Measurements from ENCODE around the gene WWC1.
"Not testable (repeated sequence)": the region's sequence is repeated elsewhere in the genome, so short reads cannot be mapped to it uniquely, and the experiment has no call there.

Gene WWC1

GRCh38 chr5:168284809-168285208 is 6.6 kb upstream of the WWC1 start:
- DNase-seq (ENCODE audit: low read depth): no peak

DNA sequence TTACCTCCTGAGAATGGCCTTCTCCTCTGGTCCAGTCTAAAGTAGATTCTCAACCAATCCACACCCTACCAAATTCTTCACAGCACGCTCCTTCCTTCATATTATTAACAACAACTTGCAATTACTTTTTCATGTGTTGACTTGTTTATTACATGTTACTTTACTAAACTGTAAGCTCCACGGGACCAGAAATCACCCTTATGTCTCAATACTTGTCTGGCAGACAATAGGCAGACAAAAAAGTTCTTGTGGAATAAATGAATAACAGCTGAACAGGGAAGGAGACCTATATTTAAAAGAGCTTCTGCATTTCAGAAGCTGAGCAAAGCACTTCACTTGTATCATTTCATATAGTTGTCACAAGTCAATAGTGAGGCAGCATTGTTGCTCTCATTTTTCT is 5.7 kb upstream of the WWC1 start:
- no peak overlapping the region for H3K4me3 ChIP-seq (ENCODE audit: low read depth, low read length)
- no peak for DNase-seq (ENCODE audit: low read depth)

More at GRCh38 chr5:168284809-168285208, 6.6 kb upstream of the WWC1 start:
- H3K4me3 ChIP-seq (ENCODE audit: low read depth, low read length): no peak overlapping the region

DNA sequence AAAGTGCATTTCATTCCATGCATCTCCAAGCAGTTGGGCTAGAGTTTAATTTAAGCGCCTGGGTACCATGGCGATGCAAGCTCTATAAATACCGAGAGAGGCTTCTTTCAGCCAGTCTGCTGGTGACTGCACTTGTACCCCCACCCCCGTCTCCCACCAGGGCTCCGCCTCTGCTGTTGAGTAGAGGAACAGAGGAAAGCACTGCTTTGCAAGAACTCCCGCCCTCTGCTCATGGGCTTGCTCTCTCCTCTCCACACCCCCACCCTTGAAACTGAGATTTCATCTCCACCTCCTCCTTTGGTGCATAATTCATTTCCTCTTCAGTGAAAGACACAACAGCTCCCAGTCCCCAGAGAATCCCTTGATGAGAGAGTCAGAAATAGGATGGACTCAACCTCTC is 5.1 kb upstream of the WWC1 start:
- H3K4me3 ChIP-seq (ENCODE audit: low read depth, low read length): no peak overlapping the region
- DNase-seq (ENCODE audit: low read depth): no peak

GRCh38 chr5:168286863-168287262 is 4.6 kb upstream of the WWC1 start:
- H3K4me3 ChIP-seq (ENCODE audit: low read depth, low read length); DNase-seq (ENCODE audit: low read depth): not testable (repeated sequence)

GRCh38 chr5:168287362-168287761 is 4.1 kb upstream of the WWC1 start:
- H3K4me3 ChIP-seq (ENCODE audit: low read depth, low read length): no peak overlapping the region
- DNase-seq (ENCODE audit: low read depth): no peak

- no peak overlapping the region for H3K4me3 ChIP-seq (ENCODE audit: low read depth, low read length)
- DNase-seq (ENCODE audit: low read depth): no peak
Measured at GRCh38 chr5:168288349-168289245, 2.8 kb upstream of the WWC1 start.

DNA sequence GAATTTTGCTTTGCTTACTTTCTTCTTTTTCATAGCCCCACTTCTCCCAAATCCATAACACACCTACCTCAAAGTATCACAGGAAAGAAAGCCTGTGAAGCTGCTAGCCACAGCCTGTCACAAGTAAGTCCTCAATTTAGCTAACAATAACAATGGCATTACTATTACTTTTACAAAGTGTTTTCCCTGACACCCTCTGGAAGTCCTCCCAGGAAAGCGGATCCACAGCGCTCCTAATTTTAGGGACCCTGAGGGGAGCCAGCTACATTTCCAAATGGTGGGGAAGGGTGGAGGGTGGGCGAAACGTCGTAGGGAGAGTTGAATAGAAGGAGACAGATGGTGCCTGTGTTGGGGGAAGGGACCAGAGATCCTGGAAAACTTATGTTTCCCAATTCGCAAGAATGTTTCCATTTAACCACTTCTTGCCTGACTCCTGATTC is 523 bp upstream of the WWC1 start:
- H3K4me3 ChIP-seq (ENCODE audit: low read depth, low read length): peak overlapping the region; percentile 69
- DNase-seq (ENCODE audit: low read depth): no peak

DNA sequence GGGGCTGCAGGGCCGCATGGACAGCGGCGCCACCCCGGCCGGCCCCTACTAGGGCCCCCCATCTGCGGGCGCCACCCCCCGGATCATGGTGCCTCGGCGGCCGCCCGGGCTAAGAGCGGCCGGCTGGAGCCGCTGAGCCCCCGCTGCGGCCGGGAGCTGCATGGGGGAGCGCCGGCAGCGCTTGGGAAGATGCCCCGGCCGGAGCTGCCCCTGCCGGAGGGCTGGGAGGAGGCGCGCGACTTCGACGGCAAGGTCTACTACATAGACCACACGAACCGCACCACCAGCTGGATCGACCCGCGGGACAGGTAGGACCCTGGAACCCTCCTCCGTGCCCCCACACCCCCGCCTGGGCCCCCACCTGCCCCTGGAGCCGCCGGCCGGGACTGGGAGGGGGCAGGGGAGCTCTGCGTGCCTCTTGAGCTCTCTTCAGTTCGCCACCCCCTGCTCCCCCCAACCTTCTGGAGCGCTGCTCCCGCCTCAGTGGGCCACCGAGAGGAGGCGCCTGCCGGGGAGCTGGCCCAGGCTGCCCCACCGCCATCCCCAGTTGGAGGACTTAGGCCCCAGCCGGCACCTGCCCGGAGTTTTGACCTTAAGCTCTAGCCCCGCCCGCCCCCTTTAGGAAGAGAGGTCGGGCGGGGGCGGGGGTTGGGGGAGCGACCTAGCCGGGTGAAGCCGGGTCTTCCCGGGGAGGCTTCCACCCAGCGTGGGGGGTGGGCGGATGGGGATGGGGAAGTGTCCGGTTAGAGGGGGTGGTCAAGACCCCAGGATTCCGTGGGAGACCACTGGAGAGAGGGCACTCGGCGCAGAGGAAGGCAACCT is 730 bp downstream of the WWC1 start:
- H3K4me3 ChIP-seq (ENCODE audit: low read depth, low read length): peak overlapping the region; percentile 69
- DNase-seq (ENCODE audit: low read depth): no peak

DNA sequence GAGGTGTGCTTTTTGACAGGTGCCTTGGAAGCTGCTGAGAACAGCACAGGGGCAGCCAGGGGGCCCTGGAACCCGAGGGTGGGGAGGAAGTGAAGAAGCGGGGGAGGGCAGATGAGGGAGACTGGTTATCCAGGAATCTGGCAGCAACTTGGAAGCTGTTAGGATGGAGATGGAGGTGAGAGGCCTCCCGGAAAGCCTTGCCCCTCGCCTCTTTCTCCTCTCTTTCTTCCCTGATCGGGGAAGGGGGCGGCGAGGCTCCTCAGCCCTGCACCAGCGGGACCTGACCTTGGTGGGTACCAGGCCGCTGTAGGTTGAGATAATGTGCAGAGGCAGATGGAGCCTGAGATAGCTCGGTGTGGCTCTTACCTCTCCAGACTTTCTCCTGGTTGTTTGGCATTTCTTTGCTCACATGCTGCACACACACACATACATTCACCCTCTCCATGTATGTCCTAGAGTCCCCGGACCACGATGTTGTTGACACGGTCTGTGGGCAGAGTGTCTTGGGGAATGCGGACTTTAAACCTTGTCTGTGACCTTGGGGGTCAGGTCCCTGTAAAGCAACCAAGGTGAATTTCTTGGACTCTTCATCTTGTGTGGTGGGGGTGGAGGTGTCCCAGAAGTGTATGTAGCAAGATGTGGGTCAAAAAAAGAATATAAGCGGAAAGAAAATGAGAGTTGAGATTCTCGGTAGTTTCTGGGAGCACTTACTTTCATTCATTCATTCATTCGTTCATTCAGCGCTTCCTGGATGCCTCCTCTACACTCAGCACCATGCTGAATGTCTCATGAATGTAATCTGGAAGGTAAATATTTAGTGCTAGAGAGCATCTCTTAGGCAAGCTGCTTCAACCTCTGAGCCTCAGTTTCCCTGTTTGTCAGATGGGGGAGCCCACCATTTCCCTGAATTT is 1.6 kb downstream of the WWC1 start:
- DNase-seq (ENCODE audit: low read depth): no peak
- H3K4me3 ChIP-seq (ENCODE audit: low read depth, low read length): peak overlapping the region; percentile 69

DNA sequence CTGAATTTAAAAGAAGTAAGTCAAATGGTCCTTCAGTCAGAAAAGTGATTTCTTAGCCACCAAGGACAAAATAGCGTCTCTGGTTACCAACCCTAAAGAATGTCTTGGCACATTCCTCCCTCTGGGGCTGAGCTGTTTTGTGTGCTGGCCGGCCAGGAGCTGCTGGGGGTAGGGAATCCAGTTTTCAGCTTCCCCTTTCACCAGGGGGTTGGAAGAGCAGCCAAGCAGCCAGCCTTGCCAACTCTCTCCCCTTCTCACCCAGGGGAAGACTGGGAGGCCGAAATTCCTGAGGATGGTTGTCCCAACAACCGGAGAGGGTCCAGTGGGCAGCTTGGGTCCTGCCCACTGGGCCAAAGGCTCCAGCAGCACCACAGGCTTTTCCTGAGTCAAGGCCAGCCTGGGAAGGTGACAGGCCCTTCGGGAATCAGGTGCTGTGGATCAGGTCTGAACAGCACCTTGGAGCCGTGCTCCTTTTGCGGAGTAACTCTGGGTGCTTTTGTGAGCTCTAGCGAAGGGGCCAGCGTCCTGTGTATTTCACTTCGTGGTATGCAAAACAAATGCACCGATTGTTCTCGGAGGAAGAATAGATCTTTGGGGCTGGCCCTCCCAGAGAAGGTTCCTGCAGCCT is 4.2 kb downstream of the WWC1 start:
- no peak overlapping the region for H3K4me3 ChIP-seq (ENCODE audit: low read depth, low read length)
- peak; percentile 49 for DNase-seq (ENCODE audit: low read depth)

GRCh38 chr5:168296682-168297081 is 5.2 kb downstream of the WWC1 start:
- no peak overlapping the region for H3K4me3 ChIP-seq (ENCODE audit: low read depth, low read length)
- DNase-seq (ENCODE audit: low read depth): no peak

DNA sequence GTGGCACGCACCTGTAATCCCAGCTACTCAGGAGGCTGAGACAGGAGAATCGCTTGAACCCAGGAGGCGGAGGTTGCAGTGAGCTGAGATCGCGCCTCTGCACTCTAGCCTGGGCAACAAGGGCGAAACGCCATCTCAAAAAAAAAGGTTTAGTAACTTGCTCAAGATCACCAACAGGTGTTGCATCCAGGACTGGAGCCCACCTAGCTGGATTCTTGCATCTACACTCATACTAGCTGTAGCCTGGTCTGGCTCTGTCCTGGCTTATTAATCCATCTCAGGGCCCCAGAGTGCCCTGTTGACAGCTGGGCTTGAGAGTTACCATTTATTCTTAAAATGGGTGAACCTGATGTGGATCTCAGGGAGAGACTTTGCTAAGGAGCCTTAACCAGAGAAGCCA is 7.5 kb downstream of the WWC1 start:
- no peak for DNase-seq (ENCODE audit: low read depth)
- H3K4me3 ChIP-seq (ENCODE audit: low read depth, low read length): no peak overlapping the region

DNA sequence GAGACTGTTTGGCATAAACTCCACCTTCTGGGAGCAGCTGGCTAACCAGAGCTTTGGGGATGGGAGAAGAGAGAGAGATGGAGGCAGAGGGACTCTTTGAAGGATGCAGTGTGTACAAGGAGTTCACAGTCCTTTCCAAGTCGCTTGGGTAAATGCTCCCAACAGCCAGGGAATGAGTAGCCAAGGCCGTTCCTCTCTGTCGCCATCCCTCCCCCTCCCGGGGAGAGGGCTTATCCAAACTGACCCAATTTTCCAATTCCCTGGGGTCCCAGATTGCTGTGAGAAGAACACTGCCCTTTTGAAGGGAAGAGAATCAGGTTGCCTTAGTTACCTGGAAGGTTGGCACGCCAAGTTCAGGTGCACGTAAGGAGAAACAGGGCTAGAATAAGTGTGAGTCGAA is 7.9 kb downstream of the WWC1 start:
- H3K4me3 ChIP-seq (ENCODE audit: low read depth, low read length): no peak overlapping the region
- no peak for DNase-seq (ENCODE audit: low read depth)

- H3K4me3 ChIP-seq (ENCODE audit: low read depth, low read length): no peak overlapping the region
- DNase-seq (ENCODE audit: low read depth): peak; percentile 31
Measured at GRCh38 chr5:168300326-168301182, 9.1 kb downstream of the WWC1 start.

- no peak for DNase-seq (ENCODE audit: low read depth)
- no peak overlapping the region for H3K4me3 ChIP-seq (ENCODE audit: low read depth, low read length)
Measured at GRCh38 chr5:168301593-168302390, 10.3 kb downstream of the WWC1 start.

- H3K4me3 ChIP-seq (ENCODE audit: low read depth, low read length): no peak overlapping the region
- no peak for DNase-seq (ENCODE audit: low read depth)
Measured at GRCh38 chr5:168302785-168303184, 11.3 kb downstream of the WWC1 start.

- no peak for DNase-seq (ENCODE audit: low read depth)
- H3K4me3 ChIP-seq (ENCODE audit: low read depth, low read length): no peak overlapping the region
Measured at GRCh38 chr5:168303393-168304025, 12.1 kb downstream of the WWC1 start.
